ENCODE results near the gene WFDC6. TPM values are rescaled to one million over a fixed set of nuclear protein-coding genes. Genes with fewer than 3 reads are reported as not detected.

Gene WFDC6
- total and polyA plus RNA-seq, 2 of the 8 experiments (the other 6 are each of a cell fraction or from before 2014, with no cell fraction given) = not detected

- CTCF ChIA-PET (ENCODE audit: partially characterized antibody) = interaction anchor here (1.0 kb wide), 1 partner anchor 173 kb away, joined by 3 read pairs; no protein-coding TSS in a partner anchor
- no peak for TF ChIP-seq POLR2A (IDR thresholded peaks at IDR 0.05; ENCODE audit: control extremely low read depth in 1 of 2, low read depth in 2 of 2, low read length in 2 of 2)
Observed at GRCh38 chr20:45495501-45495941, 43.8 kb downstream of the WFDC6 start.

More at GRCh38 chr20:45495501-45495941, 43.8 kb downstream of the WFDC6 start:
- FAIRE-seq = no peak
- H4K91ac ChIP-seq (replicated peaks; ENCODE audit: insufficient read length, low read length) = no peak overlapping the region
- no peak overlapping the region for H4K8ac ChIP-seq (ENCODE audit: extremely low read depth, insufficient read depth, low read length)
- H3K23me2 ChIP-seq (ENCODE audit: low read depth, low read length) = no peaks in the 10 kb centered on the region
- no peaks in the 10 kb centered on the region for H3K27me3 ChIP-seq (replicated peaks in 1 of 4; ENCODE audit: control insufficient read depth in 3 of 4, extremely low read depth in 1 of 4, insufficient read depth in 3 of 4, low read length in 3 of 4)
- no peak overlapping the region for H3K14ac ChIP-seq (ENCODE audit: insufficient read length)
- no peak overlapping the region for H2BK12ac ChIP-seq (ENCODE audit: low read depth, low read length)
- no peaks in the 10 kb centered on the region for H4K20me1 ChIP-seq (replicated peaks in 1 of 2; ENCODE audit: control insufficient read depth in 1 of 2, insufficient read depth in 2 of 2, low read length in 2 of 2)
- no peak for DNase-seq (ENCODE audit: low read depth in 1 of 2, low spot score in 2 of 2)
- no peak overlapping the region for H3K18ac ChIP-seq (ENCODE audit: extremely low read depth, low read length)
- H3K4ac ChIP-seq (replicated peaks; ENCODE audit: insufficient read length, low read depth, low read length) = no peak overlapping the region
- 0 out of 7 replicates have a peak, but pooled peaks cover 0 to 3% (median 0%) of the 10 kb centered on the region in 4 experiments for H3K4me1 ChIP-seq (replicated peaks in 1 of 4; ENCODE audit: control insufficient read depth in 3 of 4, insufficient read depth in 4 of 4, low read length in 3 of 4)
- 85% methylated on average over 1 of the region's 1 CpG; no CpG with 5 or more reads in 1 of the 2 experiments for WGBS, 2 experiments (ENCODE audit: extremely low coverage in 1 of 2, insufficient coverage in 1 of 2, insufficient read length in 1 of 2, insufficient replicate concordance in 2 of 2, low coverage in 1 of 2, low lambda C conversion rate in 2 of 2, missing lambda C conversion rate in 1 of 2)
- no peak overlapping the region for H2BK5ac ChIP-seq (ENCODE audit: low read depth, low read length)
- no peaks in the 10 kb centered on the region for H3K79me1 ChIP-seq (ENCODE audit: low read depth, low read length)
- POLR2A ChIA-PET (ENCODE audit: partially characterized antibody) = interaction anchor here (0.6 kb wide), 1 partner anchor 90 kb away, joined by 3 read pairs; no protein-coding TSS in a partner anchor
- no peak overlapping the region for H3K4me2 ChIP-seq (ENCODE audit: insufficient read depth in 1 of 2, low read depth in 2 of 2, low read length in 2 of 2)
- H2BK20ac ChIP-seq (ENCODE audit: low read length) = no peak overlapping the region
- H2BK15ac ChIP-seq (ENCODE audit: low read length) = no peak overlapping the region
- H3K23ac ChIP-seq (ENCODE audit: insufficient read length) = no peak overlapping the region
- H4K5ac ChIP-seq (ENCODE audit: insufficient read length, low read depth, low read length) = no peak overlapping the region
- H2AK5ac ChIP-seq (ENCODE audit: low read depth, low read length) = no peak overlapping the region
- no peak overlapping the region for H3K4me3 ChIP-seq (ENCODE audit: extremely low read depth in 1 of 4, insufficient read depth in 2 of 4, low read depth in 3 of 4, low read length in 4 of 4)
- no peak overlapping the region for H3K56ac ChIP-seq (replicated peaks; ENCODE audit: insufficient read length, low read depth, low read length)
- H3K9me3 ChIP-seq (ENCODE audit: insufficient read depth in 2 of 2, low read depth in 1 of 2, low read length in 1 of 2) = no peaks in the 10 kb centered on the region
- no peaks in the 10 kb centered on the region for H3K79me2 ChIP-seq (ENCODE audit: control insufficient read depth in 1 of 2, insufficient read depth in 2 of 2, low read length in 2 of 2)
- no peak overlapping the region for H2BK120ac ChIP-seq (replicated peaks; ENCODE audit: low read depth, low read length)
- H3K36me3 ChIP-seq (ENCODE audit: control insufficient read depth in 2 of 4, insufficient read depth in 4 of 4, low read length in 3 of 4) = no peaks in the 10 kb centered on the region
- no peak overlapping the region for H3K27ac ChIP-seq (ENCODE audit: low read depth, low read length)
- H3K9ac ChIP-seq (replicated peaks in 1 of 4; ENCODE audit: extremely low read depth in 1 of 4, low read depth in 3 of 4, low read length in 3 of 4) = no peak overlapping the region
- H2AFZ ChIP-seq (ENCODE audit: low read length) = no peak overlapping the region
